Keratinocyte (primary cell): ENCODE measurements around the gene ANKRD26. TPM values are rescaled to one million over a fixed set of nuclear protein-coding genes. Genes with fewer than 3 reads are reported as not detected.
"Not testable (repeated sequence)": the region's sequence is repeated elsewhere in the genome, so short reads cannot be mapped to it uniquely, and the experiment has no call there.

Experiments used
- DNase-seq: peaks from one replicate; pipeline ENCODE4 v3.0.0-alpha.2; 2011; ENCODE audit warnings: low read depth, missing footprints, low spot score
- FAIRE-seq: peaks from 2 replicates; lab custom pipeline; 2011; peaks lifted over from hg19 to GRCh38; lab: Jason Lieb, UNC
- H2AFZ ChIP-seq: 2 replicates; pipeline ENCODE4 v1.6.0; 2012; ENCODE audit warnings: low read length, control low read depth, inconsistent platforms; ENCODE audit not compliant: control insufficient read depth
- H3K27ac ChIP-seq: 2 replicates; pipeline ENCODE4 v1.5.1; 2011; ENCODE audit warnings: low read length; ENCODE audit not compliant: control insufficient read depth, insufficient read depth
- H3K27me3 ChIP-seq: 3 replicates; pipeline ENCODE4 v1.6.0; 2011; ENCODE audit warnings: low read length; ENCODE audit not compliant: control insufficient read depth, insufficient read depth; ENCODE audit errors: extremely low read depth
- H3K36me3 ChIP-seq, 2 experiments: 2 replicates in 1 of 2; 3 replicates in 1 of 2; pipeline ENCODE4 v1.5.1; 2011; ENCODE audit warnings: low read length in 2 of 2, mild to moderate bottlenecking in 1 of 2; ENCODE audit not compliant: control insufficient read depth in 2 of 2, insufficient read depth in 2 of 2; ENCODE audit errors: extremely low read depth in 1 of 2
- H3K4me1 ChIP-seq: 3 replicates; pipeline ENCODE4 v1.5.1; 2011; ENCODE audit warnings: low read length; ENCODE audit not compliant: control insufficient read depth, insufficient read depth; ENCODE audit errors: extremely low read depth
- H3K4me2 ChIP-seq: 3 replicates; pipeline ENCODE4 v1.6.0; 2011; ENCODE audit warnings: low read depth, low read length; ENCODE audit not compliant: control insufficient read depth, insufficient read depth; ENCODE audit errors: extremely low read depth
- H3K4me3 ChIP-seq, 3 experiments: fragments of 200-600 bp in 1 of 3; sonication (generic) in 1 of 3; 2 replicates in 2 of 3; 3 replicates in 1 of 3; pipeline ENCODE4 v1.5.1; 2011 to 2016; ENCODE audit warnings: low read length in 3 of 3, mild to moderate bottlenecking in 3 of 3, control low read depth in 2 of 3, inconsistent platforms in 1 of 3, low read depth in 1 of 3, mixed read lengths in 1 of 3, mixed run types in 1 of 3, moderate library complexity in 1 of 3; ENCODE audit not compliant: control insufficient read depth in 2 of 3, insufficient read depth in 2 of 3; ENCODE audit errors: extremely low read depth in 1 of 3
- H3K79me2 ChIP-seq: 2 replicates; pipeline ENCODE4 v1.6.0; 2012; ENCODE audit warnings: low read length; ENCODE audit not compliant: control insufficient read depth, insufficient read depth
- H3K9ac ChIP-seq: 3 replicates; pipeline ENCODE4 v1.6.0; 2011; ENCODE audit warnings: low read length; ENCODE audit not compliant: control insufficient read depth, insufficient read depth; ENCODE audit errors: extremely low read depth
- H3K9me1 ChIP-seq: 3 replicates; pipeline ENCODE4 v1.6.0; 2011; ENCODE audit warnings: low read length; ENCODE audit not compliant: control insufficient read depth, insufficient read depth; ENCODE audit errors: extremely low read depth
- H3K9me3 ChIP-seq: 2 replicates; pipeline ENCODE4 v1.5.1; 2012; ENCODE audit warnings: low read depth, low read length; ENCODE audit not compliant: control insufficient read depth
- H4K20me1 ChIP-seq: 3 replicates; pipeline ENCODE4 v1.6.0; 2011; ENCODE audit warnings: low read length; ENCODE audit not compliant: control insufficient read depth, insufficient read depth; ENCODE audit errors: extremely low read depth
- EZH2 ChIP-seq: IDR thresholded peaks from one replicate; pipeline ENCODE4 v1.6.1; 2012; ENCODE audit warnings: inconsistent platforms, mild to moderate bottlenecking, low read length, moderate library complexity
- dilution Hi-C: fragments of 300-500 bp; cut with MboI; formaldehyde crosslinking; loops from one replicate; pipeline ENCODE4 v1.7.0; 2020; ENCODE audit warnings: low sequenced_read_pairs; ENCODE audit not compliant: extremely low pct_ligation_motif_present
- polyA plus RNA-seq, 5 experiments: library from polyadenylated mRNA; depleted of rRNA in 3 of 5; stranded (reverse) in 3 of 5; stranded (forward) in 1 of 5; unstranded in 1 of 5; fragments of >200 nt; gene quantifications; 1 replicate in 1 of 5; 2 replicates in 3 of 5; 3 replicates in 1 of 5; pipeline versions ENCODE4 v1.2.1 to v1.2.3, GENCODE V29; 2011 to 2012; ENCODE audit warnings: missing spikeins in 2 of 5, low read depth in 1 of 5, low replicate concordance in 1 of 5
- TF ChIP-seq, protein P1 (sequence below), 3 experiments: IDR thresholded peaks in 1 of 3; conservative IDR thresholded peaks in 1 of 3; optimal IDR thresholded peaks in 1 of 3; 2 replicates in 2 of 3; 3 replicates in 1 of 3; pipeline versions ENCODE3 to v1.5.1; 2011; ENCODE audit warnings: low read length in 3 of 3, mild to moderate bottlenecking in 3 of 3, moderate library complexity in 2 of 3, control low read depth in 1 of 3, inconsistent platforms in 1 of 3; ENCODE audit not compliant: insufficient read depth in 2 of 3; ENCODE audit errors: extremely low read depth in 1 of 3

Gene ANKRD26
- polyA plus RNA-seq, 1 donor (not counting 4 experiments of a cell fraction or from before 2014, with no cell fraction given), result 3.3 TPM

DNA sequence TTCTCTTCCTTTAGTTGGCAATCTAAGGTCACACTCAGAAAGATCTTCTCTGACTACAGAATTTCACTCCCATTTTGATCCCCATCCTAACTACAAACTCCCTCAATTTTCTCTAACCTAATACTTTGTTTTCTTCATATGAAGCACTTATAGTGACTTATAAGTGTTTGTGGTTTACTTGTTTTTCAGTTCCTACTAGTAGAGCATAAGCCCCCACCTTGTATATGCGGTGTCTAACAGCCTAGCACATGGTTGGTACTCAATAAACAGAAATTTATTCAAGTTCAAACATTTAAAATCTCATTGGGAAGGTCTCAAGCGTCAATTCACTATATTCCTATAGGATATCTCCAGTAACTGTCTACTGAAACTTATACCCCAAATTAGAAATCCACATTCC is 35.2 kb downstream of the ANKRD26 start:
- Histone ChIP-seq H3K9ac (no peak overlapping the region), H3K79me2 (no peaks in the 10 kb centered on the region), H3K4me3 (no peak overlapping the region), H4K20me1 (no peaks in the 10 kb centered on the region), H3K36me3 (peaks cover 0 to 2% of the 10 kb centered on the region in 2 experiments), H3K27me3 (no peaks in the 10 kb centered on the region), H3K9me3 (no peaks in the 10 kb centered on the region), H3K27ac (no peak overlapping the region), H3K9me1 (no peaks in the 10 kb centered on the region), H3K4me1 (no peaks in the 10 kb centered on the region), H2AFZ (no peak overlapping the region), H3K4me2 (no peak overlapping the region)
- DNase-seq (no peak), FAIRE-seq (no peak)
- no peak for TF ChIP-seq EZH2
- TF ChIP-seq, protein P1, sequence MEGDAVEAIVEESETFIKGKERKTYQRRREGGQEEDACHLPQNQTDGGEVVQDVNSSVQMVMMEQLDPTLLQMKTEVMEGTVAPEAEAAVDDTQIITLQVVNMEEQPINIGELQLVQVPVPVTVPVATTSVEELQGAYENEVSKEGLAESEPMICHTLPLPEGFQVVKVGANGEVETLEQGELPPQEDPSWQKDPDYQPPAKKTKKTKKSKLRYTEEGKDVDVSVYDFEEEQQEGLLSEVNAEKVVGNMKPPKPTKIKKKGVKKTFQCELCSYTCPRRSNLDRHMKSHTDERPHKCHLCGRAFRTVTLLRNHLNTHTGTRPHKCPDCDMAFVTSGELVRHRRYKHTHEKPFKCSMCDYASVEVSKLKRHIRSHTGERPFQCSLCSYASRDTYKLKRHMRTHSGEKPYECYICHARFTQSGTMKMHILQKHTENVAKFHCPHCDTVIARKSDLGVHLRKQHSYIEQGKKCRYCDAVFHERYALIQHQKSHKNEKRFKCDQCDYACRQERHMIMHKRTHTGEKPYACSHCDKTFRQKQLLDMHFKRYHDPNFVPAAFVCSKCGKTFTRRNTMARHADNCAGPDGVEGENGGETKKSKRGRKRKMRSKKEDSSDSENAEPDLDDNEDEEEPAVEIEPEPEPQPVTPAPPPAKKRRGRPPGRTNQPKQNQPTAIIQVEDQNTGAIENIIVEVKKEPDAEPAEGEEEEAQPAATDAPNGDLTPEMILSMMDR (optimal IDR thresholded peaks at IDR 0.05 in 1 of 3, IDR thresholded peaks at IDR 0.05 in 1 of 3, conservative IDR thresholded peaks at IDR 0.05 in 1 of 3; ENCODE audit: extremely low read depth in 1 of 3, insufficient read depth in 2 of 3, low read length in 3 of 3), result no peak
- dilution Hi-C loops, result no loop called here

- no peaks in the 10 kb centered on the region for H4K20me1 ChIP-seq
- no peak for FAIRE-seq
- H3K9ac ChIP-seq, result no peak overlapping the region
- TF ChIP-seq EZH2, result no peak
- TF ChIP-seq, protein P1 (optimal IDR thresholded peaks at IDR 0.05 in 1 of 3, IDR thresholded peaks at IDR 0.05 in 1 of 3, conservative IDR thresholded peaks at IDR 0.05 in 1 of 3; ENCODE audit: extremely low read depth in 1 of 3, insufficient read depth in 2 of 3, low read length in 3 of 3), result no peak
- H2AFZ ChIP-seq, result no peak overlapping the region
- no peak overlapping the region for H3K27ac ChIP-seq
- no peak overlapping the region for H3K4me2 ChIP-seq
- no peaks in the 10 kb centered on the region for H3K79me2 ChIP-seq
- no peaks in the 10 kb centered on the region for H3K27me3 ChIP-seq
- dilution Hi-C loops, result no loop called here
- H3K36me3 ChIP-seq, result no peaks in the 10 kb centered on the region
- DNase-seq, result no peak
- H3K9me1 ChIP-seq, result no peaks in the 10 kb centered on the region
- no peaks in the 10 kb centered on the region for H3K9me3 ChIP-seq
- H3K4me3 ChIP-seq, result no peak overlapping the region
- no peaks in the 10 kb centered on the region for H3K4me1 ChIP-seq
Observed at GRCh38 chr10:27052656-27053055, 47.6 kb downstream of the ANKRD26 start.

GRCh38 chr10:27045247-27045646 is 55.0 kb downstream of the ANKRD26 start:
- H3K36me3 ChIP-seq, H4K20me1 ChIP-seq, FAIRE-seq, DNase-seq, H2AFZ ChIP-seq, H3K4me3 ChIP-seq, H3K27me3 ChIP-seq, H3K79me2 ChIP-seq, H3K9ac ChIP-seq, H3K4me2 ChIP-seq, dilution Hi-C loops, H3K27ac ChIP-seq, H3K9me1 ChIP-seq, H3K4me1 ChIP-seq, H3K9me3 ChIP-seq: not testable (repeated sequence)
